ENCODE measurements around the gene CD40. TPM values are rescaled to one million over a fixed set of nuclear protein-coding genes. Genes with fewer than 3 reads are reported as not detected.

CD40 gene
- total and polyA plus RNA-seq, 2 donors (not counting 1 experiment from before 2014, with no cell fraction given): 1.5 to 2.3 TPM

- H3K4me3 ChIP-seq (replicated peaks in 1 of 4; ENCODE audit: control extremely low read depth in 1 of 4, insufficient read depth in 1 of 4, low read depth in 3 of 4, low read length in 4 of 4): no peak overlapping the region
- DNase-seq (ENCODE audit: low read depth in 2 of 2): no peak
- H3K36me3 ChIP-seq (ENCODE audit: control insufficient read depth, insufficient read depth, low read length): no peaks in the 10 kb centered on the region
- no peaks in the 10 kb centered on the region for H4K20me1 ChIP-seq (ENCODE audit: control insufficient read depth, extremely low read depth, insufficient read depth, low read length)
- H2AFZ ChIP-seq (ENCODE audit: low read length): no peak overlapping the region
- H3K79me2 ChIP-seq (ENCODE audit: control insufficient read depth, insufficient read depth, low read length): no peaks in the 10 kb centered on the region
- TF ChIP-seq EZH2 (IDR thresholded peaks at IDR 0.05; ENCODE audit: low read length, missing control alignments) (no peak), CTCF (conservative IDR thresholded peaks at IDR 0.05 in 1 of 2, IDR thresholded peaks at IDR 0.05 in 1 of 2; ENCODE audit: low read depth in 1 of 2, low read length in 2 of 2) (no peak)
- H3K9me3 ChIP-seq (ENCODE audit: control insufficient read depth, insufficient read depth, low read depth, low read length): no peaks in the 10 kb centered on the region
- no peak overlapping the region for H3K27ac ChIP-seq (ENCODE audit: insufficient read depth, low read length)
- peaks cover 7% of the 10 kb centered on the region for H3K27me3 ChIP-seq (ENCODE audit: control insufficient read depth, insufficient read depth, low read length)
- H3K4me1 ChIP-seq (ENCODE audit: control insufficient read depth, extremely low read depth, insufficient read depth, low read length): no peaks in the 10 kb centered on the region
- no peak overlapping the region for H3K9ac ChIP-seq (ENCODE audit: insufficient read depth, low read length)
- H3K4me2 ChIP-seq (ENCODE audit: extremely low read depth, insufficient read depth, low read length): no peak overlapping the region
Observed at GRCh38 chr20:46133886-46134654, 16.0 kb downstream of the CD40 start.

GRCh38 chr20:46134716-46135115, 16.6 kb downstream of the CD40 start:
- H3K4me1 ChIP-seq (ENCODE audit: control insufficient read depth, extremely low read depth, insufficient read depth, low read length): no peaks in the 10 kb centered on the region
- H4K20me1 ChIP-seq (ENCODE audit: control insufficient read depth, extremely low read depth, insufficient read depth, low read length): no peaks in the 10 kb centered on the region
- H3K27ac ChIP-seq (ENCODE audit: insufficient read depth, low read length): no peak overlapping the region
- no peak overlapping the region for H3K9ac ChIP-seq (ENCODE audit: insufficient read depth, low read length)
- no peak overlapping the region for H3K4me2 ChIP-seq (ENCODE audit: extremely low read depth, insufficient read depth, low read length)
- TF ChIP-seq EZH2 (IDR thresholded peaks at IDR 0.05; ENCODE audit: low read length, missing control alignments): no peak
- no peak for TF ChIP-seq CTCF (conservative IDR thresholded peaks at IDR 0.05 in 1 of 2, IDR thresholded peaks at IDR 0.05 in 1 of 2; ENCODE audit: low read depth in 1 of 2, low read length in 2 of 2)
- H3K9me3 ChIP-seq (ENCODE audit: control insufficient read depth, insufficient read depth, low read depth, low read length): no peaks in the 10 kb centered on the region
- no peaks in the 10 kb centered on the region for H3K79me2 ChIP-seq (ENCODE audit: control insufficient read depth, insufficient read depth, low read length)
- H2AFZ ChIP-seq (ENCODE audit: low read length): no peak overlapping the region
- DNase-seq (ENCODE audit: low read depth in 2 of 2): no peak
- H3K36me3 ChIP-seq (ENCODE audit: control insufficient read depth, insufficient read depth, low read length): no peaks in the 10 kb centered on the region
- peaks cover 10% of the 10 kb centered on the region for H3K27me3 ChIP-seq (ENCODE audit: control insufficient read depth, insufficient read depth, low read length)
- H3K4me3 ChIP-seq (replicated peaks in 1 of 4; ENCODE audit: control extremely low read depth in 1 of 4, insufficient read depth in 1 of 4, low read depth in 3 of 4, low read length in 4 of 4): no peak overlapping the region

- Histone ChIP-seq H3K4me2 (ENCODE audit: extremely low read depth, insufficient read depth, low read length) (no peak overlapping the region), H3K27ac (ENCODE audit: insufficient read depth, low read length) (no peak overlapping the region), H2AFZ (ENCODE audit: low read length) (no peak overlapping the region), H3K36me3 (ENCODE audit: control insufficient read depth, insufficient read depth, low read length) (no peaks in the 10 kb centered on the region), H3K4me3 (replicated peaks in 1 of 4; ENCODE audit: control extremely low read depth in 1 of 4, insufficient read depth in 1 of 4, low read depth in 3 of 4, low read length in 4 of 4) (no peak overlapping the region), H3K79me2 (ENCODE audit: control insufficient read depth, insufficient read depth, low read length) (no peaks in the 10 kb centered on the region), H3K27me3 (ENCODE audit: control insufficient read depth, insufficient read depth, low read length) (peaks cover 16% of the 10 kb centered on the region), H3K9me3 (ENCODE audit: control insufficient read depth, insufficient read depth, low read depth, low read length) (no peaks in the 10 kb centered on the region), H3K9ac (ENCODE audit: insufficient read depth, low read length) (no peak overlapping the region), H4K20me1 (ENCODE audit: control insufficient read depth, extremely low read depth, insufficient read depth, low read length) (no peaks in the 10 kb centered on the region), H3K4me1 (ENCODE audit: control insufficient read depth, extremely low read depth, insufficient read depth, low read length) (no peaks in the 10 kb centered on the region)
- no peak for DNase-seq (ENCODE audit: low read depth in 2 of 2)
- no peak for TF ChIP-seq CTCF (conservative IDR thresholded peaks at IDR 0.05 in 1 of 2, IDR thresholded peaks at IDR 0.05 in 1 of 2; ENCODE audit: low read depth in 1 of 2, low read length in 2 of 2)
- TF ChIP-seq EZH2 (IDR thresholded peaks at IDR 0.05; ENCODE audit: low read length, missing control alignments): no peak
Observed at GRCh38 chr20:46135856-46136633, 17.9 kb downstream of the CD40 start.
